ENCODE data around the gene URI1.

GRCh38 chr19:30024091-30024490 is 82.1 kb downstream of the URI1 start:
- no peak for TF ChIP-seq CTCF (conservative IDR thresholded peaks at IDR 0.05; ENCODE audit: low read length)
- TF ChIP-seq EZH2phosphoT487 (IDR thresholded peaks at IDR 0.05; ENCODE audit: borderline replicate concordance, low read depth, low read length): no peak
